Lower lobe of right lung (tissue), 2 donors: ENCODE data around the gene SUOX. TPM values are rescaled to one million over a fixed set of nuclear protein-coding genes. Genes with fewer than 3 reads are reported as not detected.
A peak's percentile ranks its signal among the peaks of the same experiment; 100 is the strongest.

ENCODE experiments used
- ATAC-seq, 2 donors: fragments of 200-7000 bp; cut with Tn5 transposase; one replicate each; pipeline ENCODE4 v1.9.1; 2020 to 2022; ENCODE audit warnings: mild to moderate bottlenecking in 2 of 2, moderate library complexity in 2 of 2
- DNase-seq: peaks from one replicate; pipeline ENCODE4 v3.0.0-alpha.2; 2020
- H3K27ac ChIP-seq: fragments of 200-600 bp; one replicate; pipeline ENCODE4 v1.8.0; 2022
- H3K27me3 ChIP-seq: fragments of 200-600 bp; one replicate; pipeline ENCODE4 v1.8.0; 2022; ENCODE audit warnings: low read depth
- H3K36me3 ChIP-seq: fragments of 200-600 bp; one replicate; pipeline ENCODE4 v1.8.0; 2022; ENCODE audit warnings: mild to moderate bottlenecking
- H3K4me1 ChIP-seq: fragments of 200-600 bp; one replicate; pipeline ENCODE4 v1.8.0; 2022
- H3K4me3 ChIP-seq: fragments of 200-600 bp; one replicate; pipeline ENCODE4 v1.8.0; 2022; ENCODE audit warnings: mild to moderate bottlenecking
- H3K9me3 ChIP-seq: fragments of 200-600 bp; one replicate; pipeline ENCODE4 v1.8.0; 2022
- intact Hi-C: fragments of 100-400 bp; cut with DNase I; formaldehyde crosslinking; loops from one replicate; pipeline ENCODE4 v1.11.0; 2022
- total RNA-seq: library from RNA; stranded (reverse); fragmentation: NEBNext Ultra II Directional; extraction: Animal tissue kit (Norgen Biotek cat#: 25700); gene quantifications from one replicate; pipeline ENCODE4 v1.2.1, GENCODE V29; 2021
- TF ChIP-seq, protein P1 (sequence below): fragments of 200-600 bp; IDR thresholded peaks from one replicate; pipeline ENCODE4 v1.8.0; 2022; ENCODE audit warnings: antibody characterized with exemption, mild to moderate bottlenecking
- donor health status: DM: no; HTN: yes; CAD: no; lungs with severe emphysema.

Gene SUOX
- total RNA-seq, 1 donor from 2014 or later = 23.3 TPM

DNA sequence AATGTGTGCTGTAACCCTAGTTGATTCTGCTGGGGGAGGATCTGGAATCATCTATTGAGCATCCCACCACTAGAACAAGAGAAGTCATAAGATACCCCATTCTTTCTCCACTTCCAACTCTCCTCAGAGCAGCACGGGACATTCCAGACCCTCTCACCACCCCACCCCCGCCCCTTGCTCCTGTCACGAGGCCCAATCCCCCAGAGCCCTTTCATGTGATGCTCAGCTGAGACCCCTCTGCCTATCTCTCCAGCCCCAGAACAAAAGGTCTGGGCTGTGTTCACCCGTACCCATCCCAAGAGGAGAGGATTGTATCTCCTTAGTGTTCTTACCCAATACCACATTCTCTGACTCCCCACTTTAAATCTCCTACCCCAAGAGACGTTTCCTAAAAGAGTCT, 31.8 kb upstream of the SUOX start:
- H3K4me3 ChIP-seq = no peak overlapping the region
- DNase-seq (no peak), ATAC-seq (no peak)
- intact Hi-C loops = no loop called here
- TF ChIP-seq, protein P1, sequence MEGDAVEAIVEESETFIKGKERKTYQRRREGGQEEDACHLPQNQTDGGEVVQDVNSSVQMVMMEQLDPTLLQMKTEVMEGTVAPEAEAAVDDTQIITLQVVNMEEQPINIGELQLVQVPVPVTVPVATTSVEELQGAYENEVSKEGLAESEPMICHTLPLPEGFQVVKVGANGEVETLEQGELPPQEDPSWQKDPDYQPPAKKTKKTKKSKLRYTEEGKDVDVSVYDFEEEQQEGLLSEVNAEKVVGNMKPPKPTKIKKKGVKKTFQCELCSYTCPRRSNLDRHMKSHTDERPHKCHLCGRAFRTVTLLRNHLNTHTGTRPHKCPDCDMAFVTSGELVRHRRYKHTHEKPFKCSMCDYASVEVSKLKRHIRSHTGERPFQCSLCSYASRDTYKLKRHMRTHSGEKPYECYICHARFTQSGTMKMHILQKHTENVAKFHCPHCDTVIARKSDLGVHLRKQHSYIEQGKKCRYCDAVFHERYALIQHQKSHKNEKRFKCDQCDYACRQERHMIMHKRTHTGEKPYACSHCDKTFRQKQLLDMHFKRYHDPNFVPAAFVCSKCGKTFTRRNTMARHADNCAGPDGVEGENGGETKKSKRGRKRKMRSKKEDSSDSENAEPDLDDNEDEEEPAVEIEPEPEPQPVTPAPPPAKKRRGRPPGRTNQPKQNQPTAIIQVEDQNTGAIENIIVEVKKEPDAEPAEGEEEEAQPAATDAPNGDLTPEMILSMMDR = no peak
- H3K9me3 ChIP-seq = no peaks in the 10 kb centered on the region
- H3K27me3 ChIP-seq = no peaks in the 10 kb centered on the region
- H3K36me3 ChIP-seq = no peaks in the 10 kb centered on the region
- peaks cover 17% of the 10 kb centered on the region for H3K4me1 ChIP-seq
- no peak overlapping the region for H3K27ac ChIP-seq

DNA sequence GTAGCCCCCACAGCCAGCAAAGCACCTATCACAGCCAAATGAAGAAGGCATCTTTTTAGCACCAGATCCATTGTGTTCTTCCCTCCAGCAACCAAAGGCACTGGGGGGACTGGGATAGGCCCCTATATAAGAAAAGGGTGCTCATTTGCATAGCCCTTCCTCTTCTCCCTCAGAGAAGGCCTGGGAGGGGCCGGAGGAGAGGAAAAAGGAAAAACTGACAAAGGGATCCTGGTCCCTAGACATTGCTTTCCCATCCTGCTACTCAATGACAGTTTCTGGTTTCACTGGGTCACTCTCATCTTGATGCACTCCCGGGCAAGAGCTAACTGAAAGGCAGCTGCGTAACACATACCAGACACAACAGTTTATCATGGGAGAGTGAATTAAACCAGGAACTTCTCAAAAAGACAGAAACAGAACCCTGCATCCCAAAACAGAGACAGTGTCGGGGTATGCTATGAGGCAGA, 31.1 kb upstream of the SUOX start, which contains the start of gene PMEL:
Gene PMEL (minus strand): TSS at position 102 of the 467 bp plus-strand sequence. CDS start 31 bp downstream, at position 71.
- no peaks in the 10 kb centered on the region for H3K27me3 ChIP-seq
- DNase-seq (no peak), ATAC-seq (peak; percentile 4 to 40)
- H3K4me1 ChIP-seq = peaks cover 17% of the 10 kb centered on the region
- H3K27ac ChIP-seq = peak within 1 kb of the TSS; percentile 86
- H3K9me3 ChIP-seq = no peaks in the 10 kb centered on the region
- TF ChIP-seq, protein P1 = no peak
- H3K36me3 ChIP-seq = no peaks in the 10 kb centered on the region
- intact Hi-C loops = no loop called here
- H3K4me3 ChIP-seq = peak within 1 kb of the TSS; percentile 86

DNA sequence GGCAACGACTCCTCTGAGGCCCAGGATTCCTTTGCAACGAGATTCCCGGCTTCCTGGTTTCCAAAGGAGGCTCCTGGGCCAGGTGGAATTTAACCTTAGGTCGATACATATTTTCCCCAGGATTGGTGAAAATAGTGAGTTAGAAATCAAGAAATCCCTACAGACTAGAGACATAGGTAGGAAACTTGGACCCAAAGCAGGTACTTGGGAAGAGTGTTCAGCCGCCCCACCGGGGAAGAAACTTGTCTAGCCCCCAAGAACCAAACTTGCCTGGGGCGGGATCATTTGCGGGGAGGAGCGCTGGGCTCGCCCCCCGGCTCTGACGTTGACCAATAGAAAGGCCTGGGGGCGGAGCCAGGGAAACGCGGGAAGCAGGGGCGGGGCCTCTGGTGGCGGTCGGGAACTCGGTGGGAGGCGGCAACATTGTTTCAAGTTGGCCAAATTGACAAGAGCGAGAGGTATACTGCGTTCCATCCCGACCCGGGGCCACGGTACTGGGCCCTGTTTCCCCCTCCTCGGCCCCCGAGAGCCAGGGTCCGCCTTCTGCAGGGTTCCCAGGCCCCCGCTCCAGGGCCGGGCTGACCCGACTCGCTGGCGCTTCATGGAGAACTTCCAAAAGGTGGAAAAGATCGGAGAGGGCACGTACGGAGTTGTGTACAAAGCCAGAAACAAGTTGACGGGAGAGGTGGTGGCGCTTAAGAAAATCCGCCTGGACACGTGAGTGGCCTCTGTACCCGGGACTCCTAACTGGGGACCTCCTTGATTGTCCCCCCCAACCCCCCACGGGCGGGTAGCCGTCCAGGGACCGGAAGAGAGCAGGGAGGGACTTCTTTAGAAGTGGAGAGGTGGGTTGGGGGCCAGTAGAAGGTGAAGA, 30.4 kb upstream of the SUOX start, which contains the start of gene CDK2:
Gene CDK2 (plus strand): TSS at position 423 of the 874 bp plus-strand sequence. CDS start 179 bp downstream, at position 602.
- H3K9me3 ChIP-seq = no peaks in the 10 kb centered on the region
- peak within 1 kb of the TSS; percentile 86 for H3K4me3 ChIP-seq
- H3K4me1 ChIP-seq = peaks cover 21% of the 10 kb centered on the region
- no peaks in the 10 kb centered on the region for H3K27me3 ChIP-seq
- H3K27ac ChIP-seq = peak within 1 kb of the TSS; percentile 86
- TF ChIP-seq, protein P1 = no peak
- H3K36me3 ChIP-seq = no peaks in the 10 kb centered on the region
- intact Hi-C loops = no loop called here
- DNase-seq (peak; percentile 92), ATAC-seq (peak; percentile 96 to 98)

DNA sequence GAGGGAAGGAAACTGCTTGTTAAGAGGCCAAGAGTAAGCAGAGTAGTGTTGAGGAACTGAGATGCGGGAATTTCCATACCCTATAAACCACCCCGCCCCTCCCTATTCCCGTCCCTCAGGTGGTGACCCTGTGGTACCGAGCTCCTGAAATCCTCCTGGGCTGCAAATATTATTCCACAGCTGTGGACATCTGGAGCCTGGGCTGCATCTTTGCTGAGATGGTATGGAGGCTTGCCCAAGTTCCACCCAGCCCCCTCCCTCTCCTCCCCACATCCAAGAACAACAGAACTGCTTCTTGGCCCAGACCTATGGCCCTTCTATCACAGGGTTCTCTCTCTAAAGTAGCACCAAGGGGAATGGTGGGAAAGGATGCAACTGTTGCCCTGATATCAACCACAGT, 27.7 kb upstream of the SUOX start:
- ATAC-seq (no peak), DNase-seq (no peak)
- peaks cover 32% of the 10 kb centered on the region for H3K4me1 ChIP-seq
- no peaks in the 10 kb centered on the region for H3K9me3 ChIP-seq
- no peak overlapping the region for H3K27ac ChIP-seq
- TF ChIP-seq, protein P1 = no peak
- H3K36me3 ChIP-seq = no peaks in the 10 kb centered on the region
- intact Hi-C loops = no loop called here
- H3K27me3 ChIP-seq = no peaks in the 10 kb centered on the region
- no peak overlapping the region for H3K4me3 ChIP-seq

DNA sequence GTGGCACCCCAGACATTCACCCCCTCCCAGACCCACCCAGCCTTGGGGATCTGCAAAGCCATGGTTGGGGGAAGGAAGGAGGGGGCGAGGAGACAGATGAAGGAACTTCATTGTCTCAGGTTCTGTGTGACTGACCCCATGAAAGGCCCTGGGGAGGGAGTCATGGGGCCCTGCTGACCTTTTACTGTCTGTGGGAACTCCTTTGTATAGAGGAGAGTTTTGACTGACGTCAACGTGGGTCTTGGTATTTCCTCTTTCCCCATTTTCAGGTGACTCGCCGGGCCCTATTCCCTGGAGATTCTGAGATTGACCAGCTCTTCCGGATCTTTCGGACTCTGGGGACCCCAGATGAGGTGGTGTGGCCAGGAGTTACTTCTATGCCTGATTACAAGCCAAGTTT, 26.3 kb upstream of the SUOX start:
- intact Hi-C loops = no loop called here
- DNase-seq = no peak
- H3K27ac ChIP-seq = no peak overlapping the region
- TF ChIP-seq, protein P1 = no peak
- H3K36me3 ChIP-seq = no peaks in the 10 kb centered on the region
- peaks cover 45% of the 10 kb centered on the region for H3K4me1 ChIP-seq
- H3K27me3 ChIP-seq = no peaks in the 10 kb centered on the region
- no peaks in the 10 kb centered on the region for H3K9me3 ChIP-seq
- H3K4me3 ChIP-seq = no peak overlapping the region
- no peak for ATAC-seq
